ENCODE results near the gene FGFRL1.
A peak's percentile ranks its signal among the peaks of the same experiment; 100 is the strongest.

The FGFRL1 gene, protein sequence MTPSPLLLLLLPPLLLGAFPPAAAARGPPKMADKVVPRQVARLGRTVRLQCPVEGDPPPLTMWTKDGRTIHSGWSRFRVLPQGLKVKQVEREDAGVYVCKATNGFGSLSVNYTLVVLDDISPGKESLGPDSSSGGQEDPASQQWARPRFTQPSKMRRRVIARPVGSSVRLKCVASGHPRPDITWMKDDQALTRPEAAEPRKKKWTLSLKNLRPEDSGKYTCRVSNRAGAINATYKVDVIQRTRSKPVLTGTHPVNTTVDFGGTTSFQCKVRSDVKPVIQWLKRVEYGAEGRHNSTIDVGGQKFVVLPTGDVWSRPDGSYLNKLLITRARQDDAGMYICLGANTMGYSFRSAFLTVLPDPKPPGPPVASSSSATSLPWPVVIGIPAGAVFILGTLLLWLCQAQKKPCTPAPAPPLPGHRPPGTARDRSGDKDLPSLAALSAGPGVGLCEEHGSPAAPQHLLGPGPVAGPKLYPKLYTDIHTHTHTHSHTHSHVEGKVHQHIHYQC

DNA sequence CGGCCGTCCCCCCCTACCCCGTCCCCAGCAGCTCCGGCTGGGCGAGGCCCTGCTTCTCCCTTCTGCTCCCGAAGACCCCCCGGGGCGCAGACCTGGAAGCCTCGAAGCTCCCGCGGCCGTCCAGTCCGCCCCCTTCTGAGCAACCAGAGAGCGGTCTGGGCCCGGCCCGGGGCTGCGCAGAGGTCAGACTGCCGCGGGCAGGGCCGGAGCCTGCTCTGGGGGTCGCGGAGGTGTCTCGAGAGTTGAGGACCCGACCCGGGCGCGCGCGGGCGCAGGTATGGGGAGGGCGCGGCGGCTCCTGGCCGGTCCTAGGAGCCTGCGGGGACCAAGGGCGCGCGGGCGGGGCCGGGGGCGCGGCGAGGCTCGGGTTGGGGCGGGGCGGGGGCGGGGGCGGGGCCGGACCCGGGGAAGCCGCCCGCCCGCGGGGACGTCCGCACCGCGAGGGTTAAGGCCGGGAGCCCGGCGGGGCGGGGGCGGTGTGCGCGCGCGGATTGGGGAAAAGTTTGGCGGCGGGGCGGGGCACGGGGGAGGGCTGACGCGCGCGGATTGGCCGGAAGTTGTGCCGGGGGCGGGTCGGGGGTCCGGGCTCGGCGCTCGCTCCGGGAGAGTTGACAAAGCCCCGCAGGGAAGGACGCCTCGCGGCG is at the start of gene FGFRL1:
Gene FGFRL1 (plus strand): TSS at position 605 of the 644 bp plus-strand sequence. CDS start 860 bp downstream, outside the sequence.
- peak; percentile 83 for DNase-seq (ENCODE audit: low spot score)

DNA sequence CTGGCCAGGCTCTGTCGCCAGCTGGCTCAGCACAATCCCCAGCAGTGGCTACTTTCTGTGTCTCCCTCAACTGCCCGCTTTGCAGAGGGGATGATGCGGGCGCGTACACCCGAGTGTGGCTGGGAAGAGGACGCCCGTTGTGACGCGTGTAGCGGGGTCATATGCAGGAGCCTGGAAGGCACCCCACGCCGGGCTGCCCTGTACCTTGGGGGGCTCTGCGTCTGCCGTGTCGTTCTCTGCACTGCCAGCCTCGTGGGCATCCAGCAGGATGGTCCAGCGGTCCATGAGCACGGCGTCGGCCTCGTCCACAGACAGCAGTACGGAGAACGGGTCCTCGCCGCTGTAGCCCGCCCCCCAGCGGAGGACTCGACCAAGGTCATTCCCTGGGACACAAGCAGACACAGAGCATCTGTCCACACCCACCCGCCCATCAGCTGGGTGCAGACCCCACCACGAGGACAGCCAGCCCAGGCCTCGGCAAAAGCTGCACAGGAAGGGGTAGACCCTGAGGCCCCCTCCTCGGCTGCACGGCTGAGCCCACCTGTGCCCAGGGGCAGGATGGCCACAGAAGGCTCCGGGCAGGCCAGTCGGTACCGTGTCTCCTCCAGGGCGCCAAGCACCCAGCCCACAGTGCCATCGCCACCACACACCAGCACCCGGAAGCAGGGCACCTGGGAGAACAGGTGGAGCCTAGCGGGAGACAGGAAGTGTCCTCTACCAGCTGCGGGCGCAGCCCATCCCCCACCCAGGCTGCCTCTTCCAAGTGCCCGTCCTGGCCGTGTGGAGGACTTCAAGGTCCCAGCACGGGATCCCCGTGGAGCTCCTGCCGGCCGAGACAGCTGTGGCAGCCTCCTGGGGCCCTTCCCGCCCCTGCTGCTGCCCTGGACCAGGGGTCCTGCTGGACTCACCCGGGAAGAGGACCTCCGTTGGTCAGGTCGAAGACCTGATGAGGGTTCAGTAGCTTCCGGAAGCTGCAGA is 48.9 kb upstream of the FGFRL1 start:
- peak; percentile 21 for DNase-seq (ENCODE audit: low spot score)

DNA sequence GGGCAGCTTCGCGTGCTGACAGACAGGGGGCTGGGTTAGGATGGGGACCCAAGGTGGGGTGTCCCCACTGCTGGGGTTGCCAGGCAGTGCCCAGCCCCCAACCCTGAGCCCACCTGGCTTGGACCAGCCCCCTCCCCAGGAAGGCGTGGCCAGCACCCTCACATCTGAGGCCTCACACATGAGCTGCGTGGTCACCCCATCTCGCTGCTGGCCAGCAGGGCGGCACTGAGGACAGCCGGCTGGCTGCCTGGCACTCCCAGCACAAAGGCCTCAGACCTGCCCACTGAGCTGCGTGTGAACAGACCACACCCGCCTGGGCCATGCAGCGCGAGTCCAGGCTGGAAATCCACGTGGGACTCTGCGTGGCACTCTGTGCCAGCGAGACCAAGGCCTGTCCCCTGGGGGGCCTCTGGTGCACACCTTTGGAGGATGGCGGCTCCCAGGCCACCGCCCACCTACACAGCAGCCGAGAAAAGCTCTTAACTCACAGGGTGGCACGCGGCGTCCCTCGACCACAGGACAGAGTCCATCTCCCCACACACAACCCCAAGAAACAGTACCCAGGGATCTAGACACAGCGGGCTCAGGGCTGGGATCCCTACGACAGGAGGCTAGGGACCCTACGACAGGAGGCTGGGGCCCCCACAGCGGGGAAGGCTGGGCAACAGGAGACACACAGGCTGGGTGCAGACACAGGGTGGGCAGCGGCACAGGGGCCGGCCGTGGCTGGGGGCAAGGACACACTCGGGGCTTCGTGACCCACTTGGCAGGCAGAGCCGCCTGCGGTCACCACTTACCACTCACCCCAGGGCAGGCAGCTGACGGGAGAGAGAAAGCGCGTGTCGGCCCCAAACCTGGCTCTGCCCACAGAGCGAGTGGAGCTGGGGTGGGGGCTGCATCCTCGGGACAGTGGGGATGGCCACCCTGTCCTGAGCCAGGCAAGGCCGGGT is 47.9 kb upstream of the FGFRL1 start:
- DNase-seq (ENCODE audit: low spot score), result no peak

DNA sequence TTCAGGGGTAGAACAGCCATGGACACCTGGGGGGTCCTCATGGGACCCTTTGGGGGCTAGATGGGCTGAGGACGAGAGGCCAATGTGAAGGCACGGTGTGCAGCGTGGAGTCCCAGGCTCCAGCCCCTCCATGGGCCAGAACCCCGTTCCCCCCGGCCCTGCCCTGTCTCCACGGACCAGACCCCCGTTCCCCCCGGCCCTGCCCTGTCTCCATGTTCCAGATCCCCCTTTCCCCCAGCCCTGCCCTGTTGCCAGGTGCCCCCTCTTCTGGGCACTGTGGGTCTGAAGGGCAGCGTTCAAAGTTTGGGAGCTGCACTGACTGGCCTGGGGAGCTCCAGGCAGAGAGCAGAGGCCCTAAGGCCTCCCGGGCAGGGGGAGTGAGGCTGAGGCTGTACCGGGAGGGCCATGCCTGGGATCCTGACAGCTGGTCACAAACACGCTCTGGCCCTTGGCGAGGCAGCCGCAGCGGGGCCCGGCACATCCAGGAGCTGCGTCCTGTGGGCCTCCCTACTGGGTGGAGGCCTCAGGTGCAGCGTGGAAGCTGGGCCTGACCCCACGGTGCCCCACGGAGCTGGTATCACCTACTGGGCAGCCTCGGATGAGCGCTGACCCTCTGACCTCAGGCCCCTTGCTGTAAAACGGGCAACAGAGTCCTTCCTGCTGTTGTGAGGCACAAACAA is 46.9 kb upstream of the FGFRL1 start:
- no peak for DNase-seq (ENCODE audit: low spot score)

DNA sequence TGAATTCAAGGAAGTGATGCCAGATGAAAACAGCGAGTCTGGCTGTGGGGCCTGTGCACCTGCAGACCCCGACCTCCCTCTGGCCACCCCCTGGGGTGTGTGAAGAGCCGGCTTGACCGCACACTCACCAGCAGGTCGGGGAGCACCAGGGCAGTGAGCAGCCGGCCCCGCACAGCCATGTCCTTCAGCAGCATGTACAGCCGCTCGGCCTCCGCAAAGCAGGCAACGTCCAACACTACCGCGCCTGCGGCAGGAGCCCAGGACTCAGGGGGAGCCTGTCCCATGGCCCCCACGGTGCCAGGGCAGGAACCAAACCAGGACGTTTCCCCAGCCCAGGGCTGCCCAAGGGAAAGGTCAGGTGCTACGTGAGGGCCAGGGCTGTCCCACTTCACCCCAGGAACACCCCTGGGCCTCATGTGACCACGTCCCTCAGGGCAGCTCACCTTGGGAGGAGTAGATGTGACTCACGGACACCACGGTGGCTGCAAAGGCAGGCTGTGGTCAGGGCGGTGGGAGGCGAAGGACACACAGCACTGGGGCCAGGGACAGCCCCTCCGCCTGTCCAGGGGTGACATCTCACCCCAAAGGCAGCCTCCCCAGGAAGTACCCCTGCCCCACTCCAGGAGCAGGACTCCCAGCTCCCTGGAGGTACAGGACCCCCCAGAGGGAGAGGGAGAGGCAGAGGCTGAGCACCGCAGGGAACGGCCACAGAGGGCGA is 46.2 kb upstream of the FGFRL1 start:
- DNase-seq (ENCODE audit: low spot score), result no peak

DNA sequence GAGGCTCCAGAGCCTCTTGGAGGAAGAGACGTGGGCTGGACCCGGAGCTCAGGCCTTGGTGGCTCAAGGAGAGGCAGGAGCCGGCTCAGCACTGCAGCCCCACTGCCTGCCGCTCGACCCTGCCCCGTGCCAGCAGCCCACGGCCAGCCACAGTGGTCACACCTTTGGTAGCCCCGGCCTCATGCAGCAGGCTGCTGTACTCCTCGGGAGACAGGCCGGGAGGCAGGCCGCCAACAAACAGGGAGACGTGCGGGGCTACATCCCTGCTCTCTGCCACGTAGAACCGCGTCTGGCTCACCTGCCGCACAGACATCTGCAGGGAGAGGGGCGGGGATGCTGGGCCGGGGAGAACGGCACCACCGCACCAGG is 45.7 kb upstream of the FGFRL1 start:
- DNase-seq (ENCODE audit: low spot score), result no peak

DNA sequence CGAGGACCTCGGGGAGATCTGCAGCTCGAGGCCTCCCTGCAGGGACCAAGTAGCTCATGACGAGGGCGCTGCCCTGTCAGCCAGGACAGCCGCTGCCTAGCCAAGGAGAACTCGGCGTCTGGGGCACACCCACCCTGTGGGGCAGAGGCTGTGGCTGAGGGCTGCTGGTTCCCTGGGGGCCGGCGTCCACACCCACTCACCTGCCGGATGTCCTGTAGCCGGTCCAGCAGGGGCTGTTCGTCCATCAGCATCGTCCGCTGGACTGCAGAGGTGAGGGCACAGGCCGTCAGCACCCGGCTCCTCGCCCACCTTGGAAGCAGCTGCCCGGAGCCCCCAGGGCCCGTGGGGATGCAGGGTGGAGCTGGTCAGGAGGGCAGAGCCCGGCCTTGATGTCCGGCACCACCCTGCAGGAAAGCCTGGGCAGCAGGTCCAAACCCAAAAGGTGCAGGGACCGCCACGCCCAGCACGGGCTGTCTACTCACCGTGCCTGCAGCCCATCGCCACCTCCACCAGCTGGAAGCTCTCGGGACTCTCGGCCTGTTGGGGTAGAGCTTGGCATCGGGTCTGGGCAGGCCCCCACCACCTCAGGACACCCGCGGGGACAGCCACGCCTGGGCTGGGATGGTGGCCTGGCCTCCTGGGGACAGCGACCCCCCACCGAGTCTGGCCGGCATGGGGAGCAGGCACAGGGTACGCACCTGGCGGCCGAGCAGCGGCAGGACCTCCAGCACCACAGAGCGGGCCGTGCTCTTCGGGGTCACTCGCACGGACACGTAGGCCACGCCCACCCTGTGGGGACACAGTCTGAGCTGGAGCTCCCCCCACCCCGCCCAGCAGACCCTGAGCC is 44.9 kb upstream of the FGFRL1 start:
- no peak for DNase-seq (ENCODE audit: low spot score)

DNA sequence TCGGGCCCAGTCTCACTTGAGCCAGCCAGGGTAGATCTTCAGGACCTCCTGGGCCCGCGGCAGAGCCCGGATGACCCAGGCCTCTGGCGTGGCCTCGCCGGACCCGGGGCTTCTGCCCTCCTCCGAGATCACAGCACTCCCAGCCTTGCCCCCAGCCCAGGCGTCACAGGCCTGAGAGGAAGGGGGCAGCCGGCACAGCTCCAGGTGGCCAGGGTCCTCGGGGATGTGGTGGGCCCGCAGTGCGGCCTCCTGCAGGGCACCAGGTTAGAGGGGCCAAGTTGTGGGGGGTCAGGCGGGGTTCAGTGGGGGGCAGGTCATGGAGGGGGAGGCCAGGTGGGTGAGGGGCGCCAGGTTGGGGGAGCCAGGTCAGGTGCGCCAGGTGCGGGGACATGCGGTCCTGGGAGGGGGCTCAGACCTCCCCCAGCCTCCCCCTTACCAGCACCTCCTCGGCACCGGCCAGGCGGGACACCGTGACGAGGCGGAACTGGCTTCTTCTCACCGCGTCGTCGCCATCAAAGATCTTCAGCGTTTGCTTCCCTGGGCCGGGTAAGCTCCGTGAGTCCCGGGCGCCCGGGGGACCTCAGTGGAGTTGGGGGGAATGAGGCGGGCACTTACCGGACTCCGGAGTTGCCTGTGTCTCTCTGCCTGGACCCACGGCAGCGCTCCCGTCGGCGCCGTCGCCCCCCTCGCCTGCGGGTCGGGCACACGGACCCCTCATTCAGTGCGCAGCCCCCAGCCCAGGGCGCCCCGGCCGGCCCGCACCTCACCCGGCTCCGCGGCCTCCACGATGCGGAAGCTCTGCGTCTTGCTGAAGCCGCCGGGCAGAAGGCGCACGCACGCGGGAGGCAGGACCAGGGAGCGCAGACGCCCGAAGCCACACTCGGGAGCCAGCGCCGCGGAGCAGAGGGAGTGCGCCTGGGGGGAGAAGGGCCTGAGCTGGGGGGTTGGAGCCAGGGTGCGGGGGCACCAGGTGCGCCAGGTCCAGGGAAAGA is 44.0 kb upstream of the FGFRL1 start:
- no peak for DNase-seq (ENCODE audit: low spot score)

DNA sequence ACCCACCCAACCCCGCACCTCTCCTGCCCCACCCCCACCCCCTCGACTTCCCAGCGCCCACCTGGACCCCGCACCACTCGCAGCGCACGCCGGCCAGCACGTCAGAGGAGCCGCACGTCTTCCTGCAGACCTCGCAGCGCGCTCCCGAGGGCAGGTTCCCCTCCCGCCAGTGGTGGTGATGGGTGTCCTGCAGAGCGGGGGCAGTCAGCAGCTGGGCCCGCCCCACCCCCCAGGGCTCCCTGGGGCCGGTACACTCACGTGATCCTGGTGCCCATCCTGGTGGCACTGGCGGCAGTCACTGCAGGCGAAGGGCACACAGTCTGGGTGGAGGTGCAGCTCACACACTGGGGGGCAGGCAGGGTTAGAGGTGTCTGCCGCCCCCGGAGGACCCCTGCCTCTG is 43.2 kb upstream of the FGFRL1 start:
- no peak for DNase-seq (ENCODE audit: low spot score)

DNA sequence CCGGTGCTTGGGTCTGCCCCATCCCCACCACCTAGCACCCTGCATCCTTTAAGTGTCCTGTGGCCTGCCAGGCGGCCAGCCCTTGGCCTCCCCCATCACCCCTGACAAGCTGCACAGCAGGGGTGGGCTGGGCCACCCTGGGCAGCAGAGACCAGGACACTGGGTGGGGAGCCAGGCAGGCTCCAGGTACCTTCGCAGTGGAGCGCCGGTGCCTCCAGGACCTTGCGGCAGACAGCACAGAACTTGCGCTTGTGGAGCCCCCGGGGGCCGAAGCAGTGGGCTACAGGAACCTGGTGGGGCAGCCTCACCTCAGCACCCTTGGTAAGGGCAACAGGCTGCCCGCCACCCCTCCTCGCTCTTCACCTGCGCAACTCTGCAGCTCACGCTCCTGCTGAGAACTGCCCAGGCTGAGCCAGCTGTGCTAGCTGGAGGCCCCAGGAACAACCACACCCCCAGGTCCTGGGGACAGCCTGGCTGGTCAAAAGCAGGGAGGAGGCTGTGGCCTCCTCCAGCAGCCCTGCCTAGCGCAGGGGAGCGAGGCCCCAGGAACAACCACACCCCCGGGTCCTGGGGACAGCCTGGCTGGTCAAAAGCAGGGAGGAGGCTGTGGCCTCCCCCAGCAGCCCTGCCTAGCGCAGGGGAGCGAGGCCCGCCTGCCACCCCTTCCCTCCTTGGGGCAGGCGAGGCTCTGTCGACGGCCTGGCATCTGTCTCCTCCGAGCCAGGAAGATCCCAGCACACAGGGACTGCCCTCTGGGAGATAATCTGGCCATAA is 42.6 kb upstream of the FGFRL1 start:
- DNase-seq (ENCODE audit: low spot score), result no peak

DNA sequence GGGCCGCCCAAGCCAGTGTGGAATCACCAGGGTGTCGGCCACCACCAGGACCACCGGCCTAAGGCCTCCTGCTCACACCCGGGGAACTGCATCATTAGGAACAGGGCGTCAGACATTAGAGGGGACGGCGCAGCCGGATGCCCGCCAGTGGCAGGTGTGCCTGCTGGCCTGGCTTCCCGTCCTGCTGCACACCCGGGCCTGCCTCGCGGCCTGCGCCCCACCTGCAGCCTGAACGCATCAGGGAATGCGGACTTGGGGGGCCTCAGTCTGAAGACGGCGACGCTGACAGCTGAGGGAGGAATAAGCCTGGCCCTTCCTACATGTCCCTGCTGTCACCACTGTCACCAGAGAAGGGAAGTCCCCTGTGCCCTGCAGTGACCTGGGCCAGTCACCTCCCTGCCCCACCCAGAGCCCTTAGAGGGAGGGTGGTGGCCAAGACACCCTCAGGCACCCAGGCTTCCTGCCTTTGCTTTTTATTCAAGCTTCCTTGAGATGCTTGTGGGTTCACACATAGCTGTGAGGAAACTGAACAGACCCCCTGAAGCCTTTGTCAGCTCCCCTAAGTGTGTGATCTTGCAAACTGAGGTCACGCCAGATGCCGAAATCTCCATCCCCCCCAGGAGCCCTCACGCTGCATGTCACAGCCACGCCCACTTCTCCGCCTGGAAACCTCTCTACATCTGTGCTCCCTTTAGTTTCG is 41.2 kb upstream of the FGFRL1 start:
- DNase-seq (ENCODE audit: low spot score), result no peak

DNA sequence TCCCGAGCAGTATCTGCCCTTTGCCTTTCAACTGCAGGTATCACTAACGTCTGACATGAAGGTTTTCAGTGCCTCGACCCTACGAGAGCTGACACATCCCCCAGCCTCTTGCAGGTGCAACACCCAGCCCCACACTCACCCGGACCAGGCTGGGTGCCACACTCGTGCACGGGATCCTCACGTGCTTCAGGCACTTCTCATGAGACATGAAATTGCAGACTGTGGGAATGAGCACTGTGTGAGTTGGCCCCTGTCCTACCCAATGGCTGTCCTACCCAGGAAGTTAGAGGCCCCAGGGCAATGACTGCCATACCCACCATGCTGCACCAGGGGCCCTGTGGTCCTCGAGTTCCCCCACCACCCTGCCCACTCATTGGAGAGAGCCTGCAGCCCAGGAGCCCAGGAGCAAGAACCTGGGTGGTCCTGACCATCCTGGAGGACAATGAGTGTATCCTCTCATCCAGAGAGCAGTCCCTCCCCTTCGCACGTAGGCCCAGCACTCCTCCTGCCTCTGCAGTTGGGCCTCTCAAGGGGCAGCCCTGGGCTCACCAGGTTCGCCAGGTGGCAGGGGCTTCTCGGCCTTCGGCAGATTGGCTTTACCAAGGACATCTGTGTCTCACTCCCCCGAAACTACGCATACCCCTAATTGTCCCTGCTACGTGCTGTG is 40.4 kb upstream of the FGFRL1 start:
- DNase-seq (ENCODE audit: low spot score), result no peak

DNA sequence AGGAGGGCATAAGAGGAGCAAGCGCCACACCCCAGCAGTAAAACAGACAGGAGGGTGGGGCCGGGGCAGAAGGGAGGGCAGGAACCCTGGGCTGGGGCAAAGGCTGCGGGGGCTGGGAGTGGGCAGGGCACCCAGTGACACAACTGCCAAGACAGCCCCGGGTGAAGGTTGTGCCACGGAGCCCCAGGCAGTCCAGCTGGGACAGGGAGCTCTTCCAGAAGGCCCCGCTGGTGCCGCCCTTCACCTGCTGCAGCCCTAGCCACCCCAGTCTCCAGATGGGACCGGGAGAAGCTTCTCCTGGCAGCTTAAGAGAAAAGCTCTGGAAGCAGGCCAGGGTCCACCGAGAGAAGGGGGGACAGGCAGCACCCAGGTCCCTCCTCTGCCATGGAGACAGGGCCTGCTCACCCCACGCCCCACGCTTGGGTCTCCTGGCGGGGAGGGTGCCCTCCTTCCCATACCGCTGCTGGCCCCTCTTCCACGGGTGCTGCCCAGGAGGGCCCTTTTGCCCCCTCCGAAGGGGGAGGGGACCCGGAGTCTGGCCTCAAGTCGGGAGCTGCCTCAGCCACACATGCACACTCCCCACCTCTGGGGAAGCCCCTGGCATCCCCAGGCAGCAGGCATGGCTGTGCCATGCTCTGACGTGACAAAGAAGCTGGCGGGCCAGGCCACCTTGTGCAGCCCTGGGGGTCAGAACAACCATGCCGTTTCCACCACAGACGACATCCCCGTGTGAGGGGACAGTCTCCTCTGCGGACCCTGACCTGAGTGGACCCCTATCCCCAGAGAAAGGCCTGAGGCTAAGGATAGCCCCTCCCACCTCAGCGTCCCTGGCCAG is 39.5 kb upstream of the FGFRL1 start:
- no peak for DNase-seq (ENCODE audit: low spot score)

DNA sequence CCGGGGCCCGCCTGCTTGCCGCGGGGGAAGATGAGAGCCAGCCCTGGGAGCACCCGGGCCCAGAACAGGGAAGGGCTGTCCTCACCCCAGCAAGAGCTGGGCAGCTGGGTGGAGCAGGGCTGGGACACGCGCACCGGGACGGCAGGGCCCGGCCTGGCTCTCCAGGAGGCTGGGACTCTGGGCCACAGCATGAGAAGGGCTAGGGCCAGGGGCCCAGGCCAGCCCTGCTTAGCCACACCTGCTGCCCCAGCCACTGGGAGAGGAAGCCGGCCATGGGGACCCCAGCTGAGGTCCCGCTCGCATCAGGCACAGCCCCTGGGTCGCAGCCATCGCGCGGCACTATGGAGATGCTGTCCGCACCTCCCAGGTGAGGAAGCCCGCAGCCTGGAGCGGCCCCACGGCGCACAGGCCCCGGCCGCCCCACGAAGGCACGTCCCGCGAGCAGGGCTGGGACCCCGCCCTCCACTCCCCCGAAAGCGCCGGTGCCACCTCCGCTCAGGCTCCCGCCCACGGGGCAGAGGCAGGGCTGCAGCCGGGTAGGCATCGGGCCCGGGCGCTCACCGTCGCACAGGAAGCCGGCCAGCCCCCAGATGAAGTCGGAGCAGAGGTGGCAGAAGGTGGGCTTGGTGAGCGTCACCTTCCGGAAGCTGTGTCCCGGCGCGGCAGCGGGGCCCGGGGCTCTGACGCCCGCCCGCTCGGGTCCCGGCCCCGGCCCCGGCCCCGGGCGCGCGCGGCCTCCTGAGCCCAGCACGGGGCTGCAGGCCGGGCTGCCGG is 38.6 kb upstream of the FGFRL1 start:
- no peak for DNase-seq (ENCODE audit: low spot score)
